Panc1 (cell line): ENCODE measurements around the gene WWOX. TPM values are rescaled to one million over a fixed set of nuclear protein-coding genes. Genes with fewer than 3 reads are reported as not detected.
"Not testable (repeated sequence)": the region's sequence is repeated elsewhere in the genome, so short reads cannot be mapped to it uniquely, and the experiment has no call there.

Experiments used
- ATAC-seq: fragments of 200-7000 bp; cut with Tn5 transposase; 2 replicates; pipeline ENCODE4 v1.9.1; 2020; ENCODE audit warnings: mild to moderate bottlenecking, moderate library complexity
- BruUV-seq: library from RNA; stranded (reverse); fragments of 400-500 nt; replicated peaks from 2 replicates; lab custom pipeline; 2021; lab: Mats Ljungman, UMichigan
- CTCF ChIA-PET: fragments of 300-600 bp; sonication (Branson Sonifier 250); formaldehyde crosslinking; loops from one replicate; lab custom pipeline; 2022; ENCODE audit warnings: antibody characterized with exemption; lab: Charles Lee
- POLR2A ChIA-PET: fragments of 300-600 bp; sonication (Branson Sonifier 250); formaldehyde crosslinking; loops from one replicate; lab custom pipeline; 2022; ENCODE audit warnings: antibody characterized with exemption; lab: Charles Lee
- DNase-seq: peaks from one replicate; pipeline ENCODE4 v3.0.0-alpha.2; 2010; ENCODE audit warnings: low read depth, low spot score
- H3K27ac ChIP-seq: 2 replicates; pipeline ENCODE4 v1.5.1; 2011; ENCODE audit warnings: mild to moderate bottlenecking, low read length, inconsistent platforms
- H3K27me3 ChIP-seq: fragments of 200-500 bp; sonication (Bioruptor generic); 2 replicates; pipeline ENCODE4 v1.6.0; 2014; ENCODE audit warnings: low read length, inconsistent platforms; ENCODE audit not compliant: control insufficient read depth, insufficient read depth
- H3K36me3 ChIP-seq: fragments of 200-500 bp; sonication (Bioruptor generic); 2 replicates; pipeline ENCODE4 v1.5.1; 2014; ENCODE audit warnings: inconsistent platforms, mild to moderate bottlenecking, low read length, moderate library complexity; ENCODE audit not compliant: control insufficient read depth, insufficient read depth
- H3K4me1 ChIP-seq: 2 replicates; pipeline ENCODE4 v1.5.1; 2011; ENCODE audit warnings: inconsistent platforms, mild to moderate bottlenecking, low read length, moderate library complexity; ENCODE audit not compliant: control insufficient read depth, insufficient read depth
- H3K4me3 ChIP-seq, 2 experiments: 2 replicates each; pipeline ENCODE4 v1.5.1; 2011 to 2012; ENCODE audit warnings: low read depth in 2 of 2, low read length in 2 of 2, mild to moderate bottlenecking in 2 of 2, inconsistent platforms in 1 of 2, moderate library complexity in 1 of 2
- H3K9me3 ChIP-seq: fragments of 200-500 bp; sonication (Bioruptor generic); 2 replicates; pipeline ENCODE4 v1.5.1; 2014; ENCODE audit warnings: low read depth, mild to moderate bottlenecking, inconsistent platforms, low read length, moderate library complexity; ENCODE audit not compliant: control insufficient read depth, insufficient read depth
- CTCF ChIP-seq: fragments of 450-650 bp; IDR thresholded peaks from 2 replicates; pipeline ENCODE4 v1.5.1; 2017; ENCODE audit warnings: mild to moderate bottlenecking
- POLR2AphosphoS5 ChIP-seq: IDR thresholded peaks from 2 replicates; pipeline ENCODE4 v1.6.1; 2012; ENCODE audit warnings: mild to moderate bottlenecking, low read depth, low read length, moderate library complexity
- REST ChIP-seq, 2 experiments: IDR thresholded peaks; 2 replicates each; pipeline ENCODE4 v1.6.1; 2011 to 2012; ENCODE audit warnings: low read depth in 2 of 2, control low read depth in 1 of 2, low read length in 1 of 2, mild to moderate bottlenecking in 1 of 2, moderate library complexity in 1 of 2; ENCODE audit not compliant: insufficient read depth in 1 of 2
- SIN3A ChIP-seq: IDR thresholded peaks from 2 replicates; pipeline ENCODE4 v1.6.1; 2012; ENCODE audit warnings: low read depth, mild to moderate bottlenecking, low read length, moderate library complexity, borderline replicate concordance; ENCODE audit not compliant: insufficient read depth
- TCF7L2 ChIP-seq: IDR thresholded peaks from 2 replicates; pipeline ENCODE4 v1.6.1; 2011; ENCODE audit warnings: mild to moderate bottlenecking, low read depth, low read length, inconsistent platforms
- in situ Hi-C: cut with HindIII; loops from 2 replicates; pipeline ENCODE4 v1.10.0; 2016; ENCODE audit warnings: low sequenced_read_pairs, low pct_unique_long_range_greater_than_20kb
- intact Hi-C: fragments of 100-400 bp; cut with micrococcal nuclease; formaldehyde crosslinking; loops from one replicate; pipeline ENCODE4 v1.10.0; 2022; ENCODE audit not compliant: unreplicated experiment
- total RNA-seq: library from RNA; stranded (reverse); gene quantifications from one replicate; pipeline ENCODE4 v1.2.1, GENCODE V29; 2021; ENCODE audit not compliant: unreplicated experiment

WWOX gene
- total RNA-seq, 1 experiment from 2014 or later: 12.5 TPM

- H3K27ac ChIP-seq: no peak overlapping the region
- no peak for TF ChIP-seq SIN3A
- H3K9me3 ChIP-seq: no peaks in the 10 kb centered on the region
- POLR2A ChIA-PET: no interaction called here
- CTCF ChIA-PET: no interaction called here
- no peaks in the 10 kb centered on the region for H3K4me1 ChIP-seq
- in situ Hi-C loops: no loop called here
- H3K4me3 ChIP-seq: no peak overlapping the region
- DNase-seq (no peak), ATAC-seq (no peak)
- no peaks in the 10 kb centered on the region for H3K27me3 ChIP-seq
- no peaks in the 10 kb centered on the region for H3K36me3 ChIP-seq
- intact Hi-C loops: no loop called here
- BruUV-seq: no TSS peak
These were observed 950.6 kb downstream of the WWOX start for GRCh38 chr16:79050063-79050462.

GRCh38 chr16:79051313-79051712 lies 951.9 kb downstream of the WWOX start:
- Histone ChIP-seq H3K36me3 (no peaks in the 10 kb centered on the region), H3K4me1 (no peaks in the 10 kb centered on the region), H3K4me3 (no peak overlapping the region), H3K27me3 (no peaks in the 10 kb centered on the region), H3K27ac (no peak overlapping the region), H3K9me3 (no peaks in the 10 kb centered on the region)
- no peak for DNase-seq
- intact Hi-C loops (no loop called here), in situ Hi-C loops (no loop called here)
- ATAC-seq: no peak
- no peak for TF ChIP-seq SIN3A
- no peak for TF ChIP-seq REST (IDR thresholded peaks at IDR 0.05; ENCODE audit: insufficient read depth in 1 of 2, low read depth in 2 of 2, low read length in 1 of 2)
- no peak for TF ChIP-seq CTCF
- no peak for TF ChIP-seq TCF7L2
- no peak for TF ChIP-seq POLR2AphosphoS5
- CTCF ChIA-PET: no interaction called here
- POLR2A ChIA-PET: no interaction called here
- no TSS peak for BruUV-seq

- H3K4me3 ChIP-seq, H3K27me3 ChIP-seq, H3K4me1 ChIP-seq, DNase-seq, intact Hi-C loops, in situ Hi-C loops, H3K9me3 ChIP-seq, BruUV-seq, ATAC-seq, H3K27ac ChIP-seq, POLR2A ChIA-PET, H3K36me3 ChIP-seq, CTCF ChIA-PET: not testable (repeated sequence)
These were observed 952.7 kb downstream of the WWOX start for GRCh38 chr16:79052198-79052597.
